Measurements from ENCODE around the gene ZNF474.

DNA sequence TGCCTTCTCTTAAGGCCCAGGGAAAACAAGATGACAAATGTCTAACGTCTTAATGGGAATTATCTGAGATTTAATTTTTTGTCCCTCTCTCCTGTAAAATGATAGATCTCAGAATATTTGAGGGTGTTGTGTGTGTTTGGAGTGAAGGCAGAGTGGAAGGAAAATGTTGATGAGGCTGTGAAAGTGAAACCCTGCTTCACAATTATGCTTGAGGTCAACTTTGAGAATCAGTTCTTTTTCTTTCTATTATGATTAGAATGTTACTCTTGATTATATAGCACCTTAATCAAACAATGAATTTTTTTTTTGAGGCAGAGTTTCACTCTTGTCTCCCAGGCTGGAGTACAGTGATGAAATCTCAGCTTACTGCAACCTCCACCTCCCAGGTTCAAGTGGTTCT, 45.8 kb upstream of the ZNF474 start:
- TF ChIP-seq, protein P1, sequence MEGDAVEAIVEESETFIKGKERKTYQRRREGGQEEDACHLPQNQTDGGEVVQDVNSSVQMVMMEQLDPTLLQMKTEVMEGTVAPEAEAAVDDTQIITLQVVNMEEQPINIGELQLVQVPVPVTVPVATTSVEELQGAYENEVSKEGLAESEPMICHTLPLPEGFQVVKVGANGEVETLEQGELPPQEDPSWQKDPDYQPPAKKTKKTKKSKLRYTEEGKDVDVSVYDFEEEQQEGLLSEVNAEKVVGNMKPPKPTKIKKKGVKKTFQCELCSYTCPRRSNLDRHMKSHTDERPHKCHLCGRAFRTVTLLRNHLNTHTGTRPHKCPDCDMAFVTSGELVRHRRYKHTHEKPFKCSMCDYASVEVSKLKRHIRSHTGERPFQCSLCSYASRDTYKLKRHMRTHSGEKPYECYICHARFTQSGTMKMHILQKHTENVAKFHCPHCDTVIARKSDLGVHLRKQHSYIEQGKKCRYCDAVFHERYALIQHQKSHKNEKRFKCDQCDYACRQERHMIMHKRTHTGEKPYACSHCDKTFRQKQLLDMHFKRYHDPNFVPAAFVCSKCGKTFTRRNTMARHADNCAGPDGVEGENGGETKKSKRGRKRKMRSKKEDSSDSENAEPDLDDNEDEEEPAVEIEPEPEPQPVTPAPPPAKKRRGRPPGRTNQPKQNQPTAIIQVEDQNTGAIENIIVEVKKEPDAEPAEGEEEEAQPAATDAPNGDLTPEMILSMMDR (conservative IDR thresholded peaks at IDR 0.05; ENCODE audit: low read depth, low read length), result no peak
- TF ChIP-seq EZH2 (IDR thresholded peaks at IDR 0.05; ENCODE audit: low read length, unreplicated experiment), result no peak

Data from PC-3 (cell line).